GM19023 (cell line): ENCODE measurements around the gene ACBD6.
"Not testable (repeated sequence)": the region's sequence is repeated elsewhere in the genome, so short reads cannot be mapped to it uniquely, and the experiment has no call there.

Source experiments
- ATAC-seq: cut with Tn5 transposase; IDR thresholded peaks from one replicate; pipeline ENCODE4 v1.9.1; 2021; ENCODE audit warnings: mild to moderate bottlenecking, moderate library complexity; ENCODE audit not compliant: unreplicated experiment

ACBD6 gene

DNA sequence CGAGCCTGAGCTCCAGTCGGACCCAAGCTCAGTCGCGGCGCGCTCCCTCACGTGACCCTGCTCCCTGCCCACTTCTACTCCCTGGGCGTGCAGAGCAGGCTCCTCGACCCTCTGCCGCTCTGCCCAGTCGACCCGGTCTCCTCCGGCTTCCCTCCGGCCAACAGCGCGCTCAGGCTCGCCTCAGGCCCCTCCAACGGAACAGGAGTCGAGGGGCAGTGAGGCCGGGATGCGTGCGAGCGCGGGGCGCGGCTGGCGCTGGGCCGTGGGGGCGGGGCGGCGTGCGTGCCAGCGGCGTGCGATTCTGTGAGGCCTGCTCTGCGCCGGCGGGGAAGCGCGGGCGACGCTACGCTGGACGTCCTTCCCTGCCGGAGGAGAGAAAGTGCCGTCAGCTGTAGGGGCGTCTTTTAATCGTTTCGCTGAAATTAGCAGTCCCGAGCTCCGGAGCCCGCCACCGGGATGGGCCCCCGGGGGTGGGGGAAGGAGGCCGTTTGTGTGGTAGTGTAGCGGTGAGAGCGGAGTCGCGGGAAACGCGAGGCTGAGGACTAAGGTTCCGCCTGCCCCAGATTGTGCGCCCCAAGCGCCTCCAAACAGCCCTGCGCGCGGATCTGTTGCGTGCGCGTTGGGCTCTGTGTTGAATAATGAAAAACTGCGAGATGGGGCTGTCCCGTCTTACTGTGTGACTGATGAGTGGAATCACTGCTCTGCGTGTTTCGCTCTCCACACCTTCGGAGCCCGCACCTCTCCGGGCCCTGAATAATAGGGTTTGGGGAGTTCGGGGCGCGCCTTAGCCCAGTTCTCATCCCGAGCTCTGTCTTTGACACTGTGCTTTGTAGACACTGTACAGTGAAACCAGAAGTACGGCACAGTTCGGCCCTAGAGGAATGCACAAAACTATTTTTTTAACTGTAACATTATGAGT, at the start of gene ACBD6:
TSS of gene ACBD6 (minus strand) at position 217 of the 919 bp plus-strand sequence. CDS start 311 bp downstream, outside the sequence.
- ATAC-seq: peak; percentile 84

- ATAC-seq: no peak
Observed at GRCh38 chr1:180551997-180552396, 49.6 kb upstream of the ACBD6 start.

DNA sequence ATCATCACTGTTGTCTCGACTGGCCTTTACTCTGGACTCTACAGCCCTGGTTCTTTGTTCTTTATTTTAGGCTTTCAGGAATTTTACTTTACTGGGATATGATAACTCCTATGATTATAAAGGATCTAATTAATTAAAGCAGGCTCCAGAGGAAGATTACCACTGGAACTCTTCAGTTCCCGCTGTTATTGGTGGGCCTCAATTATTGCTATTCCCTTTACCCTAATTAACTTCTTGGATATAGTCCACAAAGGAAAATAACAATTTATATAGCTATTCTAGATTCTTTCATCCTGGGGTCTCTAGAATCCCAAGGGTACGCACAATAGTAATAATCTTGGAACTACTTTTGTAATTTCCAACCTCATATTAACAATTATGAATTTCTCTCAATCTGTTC, 47.9 kb upstream of the ACBD6 start:
- ATAC-seq: no peak

DNA sequence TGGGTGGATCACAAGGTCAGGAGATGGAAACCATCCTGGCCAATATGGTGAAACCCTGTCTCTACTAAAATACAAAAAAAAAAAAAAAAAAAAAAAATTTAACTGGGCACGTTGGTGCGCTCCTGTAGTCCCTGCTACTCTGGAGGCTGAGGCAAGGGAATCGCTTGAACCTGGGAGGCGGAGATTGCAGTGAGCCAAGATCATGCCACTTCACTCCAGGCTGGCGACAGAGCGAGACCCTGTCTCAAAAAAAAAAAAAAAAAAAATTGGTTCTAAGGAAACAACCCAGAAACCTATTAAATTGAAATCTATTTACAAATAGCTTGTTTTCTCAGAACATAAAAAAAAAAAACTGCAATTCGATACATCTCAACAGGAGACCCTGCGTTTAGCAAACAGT, 47.4 kb upstream of the ACBD6 start:
- not testable (repeated sequence) for ATAC-seq

GRCh38 chr1:180548686-180549317, 46.4 kb upstream of the ACBD6 start:
- ATAC-seq: no peak

GRCh38 chr1:180545991-180546390, 43.6 kb upstream of the ACBD6 start:
- ATAC-seq: no peak

DNA sequence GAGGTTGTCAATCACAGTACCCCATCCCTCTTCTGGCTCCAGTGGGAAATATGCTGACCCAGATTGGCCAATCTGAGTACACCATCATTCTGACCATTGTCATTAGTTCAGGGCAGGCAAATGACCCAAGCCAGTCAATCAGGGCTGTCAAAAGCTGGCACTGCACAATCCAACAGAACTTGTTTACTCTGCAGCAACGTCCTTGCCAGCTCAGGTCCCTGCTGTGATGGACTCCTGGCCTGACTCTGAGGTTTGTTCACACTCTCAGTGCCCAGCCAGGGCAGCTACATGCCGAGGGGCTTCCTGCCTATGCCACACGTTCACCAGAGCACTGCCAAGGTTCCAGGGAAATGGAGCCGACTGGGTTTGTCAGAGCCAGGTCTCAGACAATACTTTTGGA, 41.7 kb upstream of the ACBD6 start:
- ATAC-seq: no peak

GRCh38 chr1:180542838-180543145, 40.4 kb upstream of the ACBD6 start:
- no peak for ATAC-seq

DNA sequence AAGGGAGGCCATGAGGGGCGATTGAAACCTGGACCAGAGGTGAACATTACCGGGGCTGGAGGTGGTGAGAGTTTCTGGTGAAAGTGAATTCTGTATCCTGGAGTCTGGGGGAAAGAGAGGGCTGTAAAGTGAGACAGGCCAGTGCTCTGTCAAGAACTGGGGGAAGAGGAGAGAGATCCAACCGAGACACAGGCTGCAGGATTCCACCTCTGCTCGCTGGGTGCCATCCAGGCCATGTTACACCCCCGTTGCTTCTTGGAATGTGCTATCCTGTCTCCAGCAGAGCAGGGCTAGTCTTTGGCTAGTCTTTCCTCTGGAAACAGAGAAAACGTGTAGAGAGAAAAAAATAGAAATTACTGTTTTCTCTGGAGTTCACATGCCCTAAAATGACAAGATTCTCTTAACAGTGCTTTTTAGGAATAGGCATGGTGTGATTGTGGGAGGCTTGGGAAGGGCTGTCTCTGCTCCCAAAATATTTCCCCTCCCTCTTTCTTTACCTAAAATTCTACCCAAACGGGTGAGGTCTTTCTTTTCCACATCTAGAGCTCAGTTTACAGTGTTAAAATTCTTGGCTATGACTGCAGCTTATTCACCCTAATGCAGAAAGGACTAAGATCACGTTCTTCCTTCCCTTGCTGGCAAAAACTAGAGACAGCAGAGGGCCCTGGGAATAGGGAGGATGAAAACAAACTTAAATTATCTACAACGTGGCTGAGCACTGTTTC, 39.9 kb upstream of the ACBD6 start:
- ATAC-seq: no peak

- ATAC-seq: no peak
Observed at GRCh38 chr1:180540697-180541594, 38.6 kb upstream of the ACBD6 start.

- no peak for ATAC-seq
Observed at GRCh38 chr1:180539136-180539535, 36.8 kb upstream of the ACBD6 start.

GRCh38 chr1:180536821-180537372, 34.5 kb upstream of the ACBD6 start:
- ATAC-seq: no peak

- no peak for ATAC-seq
Observed at GRCh38 chr1:180535418-180535999, 33.1 kb upstream of the ACBD6 start.

DNA sequence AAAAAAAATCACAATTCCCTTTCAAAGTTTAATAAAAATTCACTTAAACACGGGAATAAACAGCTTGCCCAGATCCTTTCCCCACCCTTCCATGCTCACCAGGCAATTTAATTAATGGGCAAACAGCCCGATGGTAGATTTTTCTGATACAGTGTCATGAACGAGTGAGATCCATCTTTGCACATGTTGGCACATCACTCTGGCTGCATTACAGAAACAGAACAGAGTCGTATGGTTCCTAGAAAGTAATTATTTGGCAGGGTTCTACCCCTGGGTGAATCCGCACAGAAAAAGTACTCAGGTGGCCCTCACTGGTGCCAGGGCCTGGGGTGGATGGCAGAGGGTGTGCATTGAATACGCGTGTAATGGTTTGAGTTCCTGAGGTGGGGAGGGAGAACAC, 31.8 kb upstream of the ACBD6 start:
- no peak for ATAC-seq

- no peak for ATAC-seq
Observed at GRCh38 chr1:180533266-180533987, 31.1 kb upstream of the ACBD6 start.

- no peak for ATAC-seq
Observed at GRCh38 chr1:180532854-180533253, 30.5 kb upstream of the ACBD6 start.

DNA sequence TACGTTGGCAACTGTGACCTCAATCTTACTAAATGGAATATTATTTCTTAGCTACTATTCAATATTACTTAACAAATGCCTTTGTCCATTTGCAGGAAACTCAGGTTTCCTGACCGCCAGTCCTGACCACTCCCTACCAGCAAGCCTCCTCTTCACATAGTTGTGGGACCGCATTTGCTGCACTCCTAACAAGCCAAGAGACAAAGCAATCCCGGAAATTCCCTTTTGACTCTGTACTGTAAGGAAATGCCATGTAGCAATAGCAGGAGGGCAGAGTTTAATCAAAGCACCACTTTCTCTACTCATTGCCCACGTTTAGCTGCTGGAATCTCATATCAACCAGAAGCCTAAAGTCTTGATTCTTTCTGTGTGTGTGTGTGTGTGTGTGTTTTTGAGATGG, 28.1 kb upstream of the ACBD6 start:
- ATAC-seq: no peak

DNA sequence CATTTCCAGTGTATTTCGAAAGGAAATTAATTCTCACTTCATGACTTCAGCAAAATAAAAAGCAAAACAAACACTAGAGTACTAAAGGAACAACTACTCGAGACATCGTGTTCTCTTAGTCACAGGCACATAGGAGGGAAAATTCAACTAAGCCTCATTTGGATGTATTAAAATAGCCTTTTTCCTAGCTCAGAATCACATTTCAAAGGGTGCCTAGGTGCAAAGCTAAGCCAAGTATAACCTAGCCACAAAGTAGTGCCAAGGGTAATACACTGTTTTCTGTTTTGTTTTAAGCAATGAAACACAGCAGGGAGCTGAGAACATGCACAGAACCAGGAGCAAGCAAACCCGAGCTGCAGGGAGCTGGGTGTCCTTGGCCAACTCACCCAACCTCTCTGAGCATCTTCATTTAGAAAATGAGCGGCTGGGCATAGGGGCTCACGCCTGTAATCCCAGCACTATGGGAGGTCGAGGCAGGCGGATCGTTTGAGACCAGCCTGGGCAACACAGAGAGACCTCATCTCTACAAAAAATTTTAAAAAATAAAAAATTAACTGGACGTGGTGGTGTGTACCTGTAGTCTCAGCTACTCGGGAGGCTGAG, 26.6 kb upstream of the ACBD6 start:
- ATAC-seq: no peak

DNA sequence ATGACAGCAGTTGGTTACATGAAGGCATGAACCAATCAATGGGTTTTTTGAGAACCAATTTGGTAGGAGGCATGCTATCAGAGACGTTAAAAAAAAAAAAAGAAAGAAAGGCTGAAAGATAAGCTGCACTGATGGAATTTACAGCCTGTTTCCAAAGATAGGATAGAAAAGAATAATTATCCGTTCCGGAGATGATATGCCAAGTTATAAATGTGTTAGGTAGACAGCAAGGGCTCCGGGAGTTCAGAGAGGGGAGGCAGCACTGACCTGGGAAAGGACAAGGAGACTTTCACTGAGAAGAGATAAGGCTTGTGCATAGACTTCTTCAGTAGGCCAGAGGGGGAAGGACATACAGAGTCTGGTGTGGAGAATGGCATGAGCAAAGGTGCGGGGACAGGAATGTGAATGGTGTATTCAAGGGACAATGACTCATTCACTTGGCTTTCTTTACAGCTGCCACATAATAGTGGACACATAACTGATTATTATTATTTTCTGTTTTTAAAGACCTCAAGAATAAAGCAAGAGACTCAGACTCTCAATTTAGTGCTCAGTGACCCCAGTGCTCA, 24.8 kb upstream of the ACBD6 start:
- no peak for ATAC-seq
